ENCODE data around the gene PCDHA6.
"Not testable (repeated sequence)": the region's sequence is repeated elsewhere in the genome, so short reads cannot be mapped to it uniquely, and the experiment has no call there.

The PCDHA6 gene

GRCh38 chr5:140828362-140828737 lies 590 bp downstream of the PCDHA6 start:
- Histone ChIP-seq H3K4me1 (no peaks in the 10 kb centered on the region), H2AFZ (no peak overlapping the region), H3K27me3 (ENCODE audit: control insufficient read depth, insufficient read depth, low read length) (no peaks in the 10 kb centered on the region), H3K9me3 (ENCODE audit: control insufficient read depth, low read length) (peaks cover 3% of the 10 kb centered on the region), H3K79me2 (no peaks in the 10 kb centered on the region), H3K4me3 (ENCODE audit: low read depth, low read length) (no peak overlapping the region), H3K9ac (no peak overlapping the region), H3K36me3 (ENCODE audit: control insufficient read depth, insufficient read depth, low read length) (no peaks in the 10 kb centered on the region), H3K27ac (no peak overlapping the region), H3K4me2 (ENCODE audit: low read length) (no peak overlapping the region)
- no peak for TF ChIP-seq CTCF (IDR thresholded peaks at IDR 0.05)

DNA sequence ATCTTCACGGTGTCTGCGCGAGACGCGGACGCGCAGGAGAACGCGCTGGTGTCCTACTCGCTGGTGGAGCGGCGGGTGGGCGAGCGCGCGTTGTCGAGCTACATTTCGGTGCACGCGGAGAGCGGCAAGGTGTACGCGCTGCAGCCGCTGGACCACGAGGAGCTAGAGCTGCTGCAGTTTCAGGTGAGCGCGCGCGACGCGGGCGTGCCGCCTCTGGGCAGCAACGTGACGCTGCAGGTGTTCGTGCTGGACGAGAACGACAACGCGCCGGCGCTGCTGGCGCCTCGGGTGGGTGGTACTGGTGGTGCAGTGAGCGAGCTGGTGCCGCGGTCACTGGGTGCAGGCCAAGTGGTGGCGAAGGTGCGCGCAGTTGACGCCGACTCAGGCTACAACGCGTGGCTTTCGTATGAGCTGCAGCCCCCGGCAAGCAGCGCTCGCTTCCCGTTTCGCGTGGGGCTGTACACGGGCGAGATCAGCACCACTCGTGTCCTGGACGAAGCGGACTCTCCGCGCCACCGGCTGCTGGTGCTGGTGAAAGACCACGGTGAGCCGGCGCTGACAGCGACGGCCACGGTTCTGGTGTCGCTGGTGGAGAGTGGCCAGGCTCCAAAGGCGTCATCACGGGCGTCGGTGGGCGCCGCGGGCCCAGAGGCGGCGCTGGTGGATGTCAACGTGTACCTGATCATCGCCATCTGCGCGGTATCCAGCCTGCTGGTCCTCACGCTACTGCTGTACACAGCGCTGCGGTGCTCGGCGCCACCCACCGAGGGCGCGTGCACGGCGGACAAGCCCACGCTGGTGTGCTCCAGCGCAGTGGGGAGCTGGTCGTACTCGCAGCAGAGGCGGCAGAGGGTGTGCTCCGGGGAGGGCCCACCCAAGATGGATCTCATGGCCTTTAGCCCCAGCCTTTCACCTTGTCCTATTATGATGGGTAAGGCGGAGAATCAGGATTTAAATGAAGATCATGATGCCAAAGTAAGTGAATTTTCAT lies 2.0 kb downstream of the PCDHA6 start:
- H2AFZ ChIP-seq; H3K27me3 ChIP-seq (ENCODE audit: control insufficient read depth, insufficient read depth, low read length); H3K79me2 ChIP-seq; H3K9ac ChIP-seq; H3K36me3 ChIP-seq (ENCODE audit: control insufficient read depth, insufficient read depth, low read length); H3K4me1 ChIP-seq; H3K27ac ChIP-seq; H3K9me3 ChIP-seq (ENCODE audit: control insufficient read depth, low read length); H3K4me3 ChIP-seq (ENCODE audit: low read depth, low read length); H3K4me2 ChIP-seq (ENCODE audit: low read length): not testable (repeated sequence)

DNA sequence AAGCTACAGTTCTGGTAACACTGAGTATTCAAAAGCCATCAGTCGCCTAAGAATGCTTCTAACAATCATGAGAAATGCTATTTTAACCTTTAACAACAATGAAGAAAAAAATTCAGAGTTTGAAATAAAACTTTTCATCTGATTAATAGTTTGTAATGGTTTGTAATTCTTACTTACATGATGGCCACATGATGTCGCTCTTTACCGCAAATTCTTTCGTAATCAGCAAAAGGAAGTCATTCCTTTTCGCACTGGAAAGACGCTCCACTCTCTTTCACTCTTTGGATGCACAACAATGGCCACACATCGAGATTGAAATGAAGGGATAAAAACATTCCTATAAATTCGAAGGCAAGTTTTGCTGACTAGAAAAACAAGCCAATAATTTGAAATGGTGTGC lies 6.2 kb downstream of the PCDHA6 start, which contains the start of gene PCDHA7:
PCDHA7 (plus strand) TSS at position 277 of the 400 bp plus-strand sequence; CDS start at position 392, 115 bp downstream.
- no peak for TF ChIP-seq CTCF (IDR thresholded peaks at IDR 0.05)
- Histone ChIP-seq H3K79me2 (no peaks in the 10 kb centered on the region), H3K27ac (no peak within 1 kb of the TSS), H3K9ac (no peak within 1 kb of the TSS), H3K36me3 (ENCODE audit: control insufficient read depth, insufficient read depth, low read length) (no peaks in the 10 kb centered on the region), H3K4me2 (ENCODE audit: low read length) (no peak within 1 kb of the TSS), H3K4me3 (ENCODE audit: low read depth, low read length) (no peak within 1 kb of the TSS), H3K4me1 (no peaks in the 10 kb centered on the region), H2AFZ (no peak within 1 kb of the TSS), H3K9me3 (ENCODE audit: control insufficient read depth, low read length) (no peaks in the 10 kb centered on the region), H3K27me3 (ENCODE audit: control insufficient read depth, insufficient read depth, low read length) (no peaks in the 10 kb centered on the region)

- not testable (repeated sequence) for H3K4me2 ChIP-seq (ENCODE audit: low read length); H3K4me1 ChIP-seq; H3K4me3 ChIP-seq (ENCODE audit: low read depth, low read length); H3K36me3 ChIP-seq (ENCODE audit: control insufficient read depth, insufficient read depth, low read length); H3K27ac ChIP-seq; H3K79me2 ChIP-seq; H3K9me3 ChIP-seq (ENCODE audit: control insufficient read depth, low read length); H3K9ac ChIP-seq; H2AFZ ChIP-seq; H3K27me3 ChIP-seq (ENCODE audit: control insufficient read depth, insufficient read depth, low read length)
Measured at GRCh38 chr5:140834439-140835008, 6.8 kb downstream of the PCDHA6 start.

DNA sequence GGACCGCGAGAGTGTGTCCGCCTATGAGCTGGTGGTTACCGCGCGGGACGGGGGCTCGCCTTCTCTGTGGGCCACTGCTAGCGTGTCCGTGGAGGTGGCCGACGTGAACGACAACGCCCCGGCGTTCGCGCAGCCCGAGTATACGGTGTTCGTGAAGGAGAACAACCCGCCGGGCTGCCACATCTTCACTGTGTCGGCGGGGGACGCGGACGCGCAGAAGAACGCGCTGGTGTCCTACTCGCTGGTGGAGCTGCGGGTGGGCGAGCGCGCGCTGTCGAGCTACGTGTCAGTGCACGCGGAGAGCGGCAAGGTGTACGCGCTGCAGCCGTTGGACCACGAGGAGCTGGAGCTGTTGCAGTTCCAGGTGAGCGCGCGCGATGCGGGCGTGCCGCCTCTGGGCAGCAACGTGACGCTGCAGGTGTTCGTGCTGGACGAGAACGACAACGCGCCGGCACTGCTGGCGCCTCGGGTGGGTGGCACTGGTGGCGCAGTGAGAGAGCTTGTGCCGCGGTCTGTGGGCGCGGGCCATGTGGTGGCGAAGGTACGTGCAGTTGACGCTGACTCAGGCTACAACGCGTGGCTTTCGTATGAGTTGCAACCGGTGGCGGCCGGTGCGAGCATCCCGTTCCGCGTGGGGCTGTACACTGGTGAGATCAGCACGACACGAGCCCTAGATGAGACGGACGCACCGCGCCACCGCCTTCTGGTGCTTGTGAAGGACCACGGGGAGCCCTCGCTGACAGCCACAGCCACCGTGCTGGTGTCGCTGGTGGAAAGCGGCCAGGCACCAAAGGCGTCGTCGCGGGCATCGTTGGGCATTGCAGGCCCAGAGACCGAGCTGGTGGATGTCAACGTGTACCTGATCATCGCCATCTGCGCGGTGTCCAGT lies 8.1 kb downstream of the PCDHA6 start:
- Histone ChIP-seq H2AFZ (no peak overlapping the region), H3K9ac (no peak overlapping the region), H3K79me2 (no peaks in the 10 kb centered on the region), H3K4me1 (no peaks in the 10 kb centered on the region), H3K4me3 (ENCODE audit: low read depth, low read length) (no peak overlapping the region), H3K27ac (no peak overlapping the region), H3K9me3 (ENCODE audit: control insufficient read depth, low read length) (no peaks in the 10 kb centered on the region), H3K4me2 (ENCODE audit: low read length) (no peak overlapping the region), H3K27me3 (ENCODE audit: control insufficient read depth, insufficient read depth, low read length) (no peaks in the 10 kb centered on the region), H3K36me3 (ENCODE audit: control insufficient read depth, insufficient read depth, low read length) (no peaks in the 10 kb centered on the region)
- no peak for TF ChIP-seq CTCF (IDR thresholded peaks at IDR 0.05)

All from parathyroid adenoma (tissue), 2 donors.